Measurements from ENCODE around the gene STAT2.

GRCh38 chr12:56326126-56326525, 33.8 kb downstream of the STAT2 start:
- TF ChIP-seq CTCF (conservative IDR thresholded peaks at IDR 0.05) (no peak), EZH2 (IDR thresholded peaks at IDR 0.05; ENCODE audit: low read depth) (no peak)

All from PC-9 (cell line).